ENCODE measurements around the gene SLC52A1.
"Not testable (repeated sequence)": the region's sequence is repeated elsewhere in the genome, so short reads cannot be mapped to it uniquely, and the experiment has no call there.

Gene SLC52A1

GRCh38 chr17:5031365-5032082 is 3.7 kb downstream of the SLC52A1 start:
- peak; percentile 73 to 82 for DNase-seq (ENCODE audit: low read depth in 2 of 2)

- not testable (repeated sequence) for DNase-seq (ENCODE audit: low read depth in 2 of 2)
Observed at GRCh38 chr17:5030168-5030567, 5.1 kb downstream of the SLC52A1 start.

DNA sequence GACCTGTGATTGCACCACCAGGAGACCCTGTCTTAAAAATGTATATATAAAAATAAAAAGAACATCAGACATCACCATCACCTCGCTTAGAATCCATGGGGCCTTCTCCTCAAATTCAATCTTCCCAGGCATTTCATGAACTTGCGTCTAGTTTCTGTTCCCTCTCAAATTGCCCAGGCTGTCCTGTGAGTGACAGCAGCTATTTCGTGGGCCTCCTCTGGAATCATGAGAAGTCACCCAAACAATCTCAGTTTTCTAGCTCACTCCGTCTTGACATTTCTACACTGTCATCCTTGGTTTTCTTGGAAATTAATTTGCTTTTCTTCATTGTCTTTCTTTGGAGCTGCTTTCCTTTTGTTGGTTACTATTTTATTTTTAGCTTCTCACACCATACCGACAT is 7.3 kb downstream of the SLC52A1 start:
- no peak for DNase-seq (ENCODE audit: low read depth in 2 of 2)

GRCh38 chr17:5027299-5027698 is 7.9 kb downstream of the SLC52A1 start:
- no peak for DNase-seq (ENCODE audit: low read depth in 2 of 2)

DNA sequence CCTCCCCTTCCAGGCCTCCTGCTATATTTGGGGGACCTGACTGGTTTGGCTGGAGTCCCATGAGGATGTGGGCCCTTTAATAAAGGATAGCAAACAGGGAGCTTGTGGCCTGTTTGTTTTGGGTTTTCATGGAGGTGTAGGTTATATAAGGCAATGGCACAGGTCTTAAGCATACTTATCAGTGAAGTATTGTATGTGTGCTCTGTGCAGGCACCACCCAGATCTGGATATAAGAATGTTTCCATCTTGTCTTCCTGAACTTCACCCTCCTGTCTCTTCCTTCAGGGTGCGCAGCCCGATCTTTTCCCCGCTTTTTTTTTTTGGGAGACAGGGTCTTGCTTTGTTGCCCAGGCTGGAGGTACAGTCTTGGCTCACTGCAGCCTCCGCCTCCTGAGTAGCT is 10.6 kb downstream of the SLC52A1 start:
- no peak for DNase-seq (ENCODE audit: low read depth in 2 of 2)

- DNase-seq (ENCODE audit: low read depth in 2 of 2): no peak
Observed at GRCh38 chr17:5023588-5024147, 11.6 kb downstream of the SLC52A1 start.

GRCh38 chr17:5022171-5022711 is 13.0 kb downstream of the SLC52A1 start:
- no peak for DNase-seq (ENCODE audit: low read depth in 2 of 2)

- DNase-seq (ENCODE audit: low read depth in 2 of 2): no peak
Observed at GRCh38 chr17:5020502-5021023, 14.7 kb downstream of the SLC52A1 start.

DNA sequence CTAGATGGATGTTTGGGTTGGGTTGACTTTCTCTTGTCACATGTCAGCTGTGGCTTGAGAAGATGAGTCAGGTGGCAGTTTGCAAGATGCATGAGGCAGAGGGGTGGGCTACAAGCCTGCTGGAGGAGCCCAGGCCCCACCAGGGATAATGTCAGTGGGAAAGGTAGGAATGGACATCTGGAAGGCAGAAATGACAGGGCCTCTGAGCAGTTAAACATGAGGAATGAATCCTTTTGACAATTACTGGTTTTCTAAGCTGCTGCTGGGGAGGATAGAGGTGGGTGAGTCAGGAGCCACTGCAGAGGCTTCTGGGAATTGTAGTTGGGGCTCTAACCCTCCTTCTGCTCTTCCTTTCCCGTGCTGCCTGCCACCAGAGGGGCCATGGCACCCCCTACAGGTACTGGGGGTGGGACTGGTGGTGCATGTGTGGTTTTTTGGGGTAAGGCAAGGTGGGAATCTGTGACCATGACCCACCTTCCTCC is 15.7 kb downstream of the SLC52A1 start:
- peak; percentile 35 to 47 for DNase-seq (ENCODE audit: low read depth in 2 of 2)

DNA sequence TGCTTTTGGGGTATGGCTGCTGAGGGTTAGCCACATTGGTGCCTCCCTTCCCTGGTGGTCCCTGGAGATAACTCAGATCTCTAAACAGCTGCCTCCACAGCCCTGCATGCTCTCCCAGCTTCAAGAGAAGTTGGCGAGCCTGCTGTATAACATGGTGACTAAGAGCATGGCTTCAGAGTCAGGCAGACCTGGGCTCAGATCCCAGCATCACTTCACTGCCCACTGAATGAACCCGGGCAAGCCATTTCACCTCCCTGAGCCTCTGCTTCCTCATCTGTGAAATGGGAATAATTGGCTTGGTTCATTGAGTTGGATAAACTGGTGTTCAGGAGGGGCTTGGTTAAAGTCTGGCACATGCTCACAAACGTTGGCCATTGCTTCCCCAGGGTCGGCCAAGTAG is 20.9 kb downstream of the SLC52A1 start:
- no peak for DNase-seq (ENCODE audit: low read depth in 2 of 2)

DNA sequence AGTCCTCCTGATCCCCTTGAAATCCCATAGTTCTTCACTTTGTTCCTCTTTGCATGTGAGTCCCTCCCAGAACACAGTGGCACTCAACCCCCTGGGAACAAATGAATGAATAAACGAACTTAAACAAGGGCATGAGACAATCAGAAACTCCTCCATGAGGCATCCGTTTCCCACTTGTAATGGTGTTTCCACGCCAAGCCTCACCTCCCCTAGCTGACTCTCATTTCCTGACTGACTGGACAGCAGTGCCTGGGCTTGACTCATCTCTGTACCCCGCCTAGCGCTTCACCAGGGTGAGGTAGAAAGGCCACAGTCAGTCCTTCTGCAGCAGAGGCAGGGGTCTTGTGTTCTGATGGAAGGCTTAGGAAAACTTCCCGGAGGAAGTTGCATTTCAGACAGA is 23.3 kb downstream of the SLC52A1 start:
- no peak for DNase-seq (ENCODE audit: low read depth in 2 of 2)

GRCh38 chr17:5003214-5003867 is 31.9 kb downstream of the SLC52A1 start:
- DNase-seq (ENCODE audit: low read depth in 2 of 2): no peak

DNA sequence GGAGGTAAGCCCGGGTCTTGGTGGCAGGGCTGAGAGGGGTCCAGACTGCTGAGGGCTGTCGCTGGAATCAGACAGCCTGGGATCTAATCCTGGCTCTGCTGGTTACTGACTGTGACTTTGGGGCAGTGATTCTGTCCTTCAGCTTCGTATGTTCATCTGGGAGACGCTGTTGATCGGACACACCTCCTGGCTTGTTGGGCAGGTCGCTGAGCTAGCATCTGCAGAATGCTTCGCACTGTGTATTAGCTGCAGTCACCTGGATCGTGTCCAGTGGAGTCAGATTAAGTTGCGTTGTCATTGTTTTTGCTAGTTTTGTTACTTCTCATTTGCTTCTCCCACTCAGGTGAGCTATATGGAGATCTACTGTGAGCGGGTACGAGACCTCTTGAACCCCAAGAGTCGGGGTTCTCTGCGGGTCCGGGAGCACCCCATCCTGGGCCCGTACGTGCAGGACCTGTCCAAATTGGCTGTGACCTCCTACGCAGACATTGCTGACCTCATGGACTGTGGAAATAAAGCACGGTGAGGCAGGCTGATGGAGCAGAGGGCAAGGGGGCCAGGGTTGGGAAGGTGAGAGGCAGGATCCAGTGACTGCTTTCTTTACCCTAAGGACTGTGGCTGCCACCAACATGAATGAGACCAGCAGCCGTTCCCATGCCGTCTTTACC is 33.0 kb downstream of the SLC52A1 start:
- DNase-seq (ENCODE audit: low read depth in 2 of 2): no peak

DNA sequence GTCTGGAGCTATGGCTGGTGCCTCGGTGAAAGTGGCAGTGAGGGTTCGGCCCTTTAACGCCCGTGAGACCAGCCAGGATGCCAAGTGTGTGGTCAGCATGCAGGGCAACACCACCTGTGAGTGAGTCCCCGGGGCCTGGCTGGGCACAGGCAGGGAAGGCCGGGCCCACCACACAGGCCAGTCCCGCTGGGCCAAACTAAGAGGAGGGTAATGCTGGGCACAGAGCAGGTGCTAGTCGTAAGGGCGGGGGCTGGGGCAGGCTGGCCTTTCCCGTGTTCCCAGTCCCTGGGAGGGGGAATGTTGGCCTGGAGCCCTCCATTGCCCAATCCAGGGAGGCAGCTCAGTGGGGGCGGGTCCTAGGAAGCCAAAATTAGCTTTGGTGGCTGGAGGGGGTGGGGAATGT is 35.0 kb downstream of the SLC52A1 start:
- DNase-seq (ENCODE audit: low read depth in 2 of 2): no peak

DNA sequence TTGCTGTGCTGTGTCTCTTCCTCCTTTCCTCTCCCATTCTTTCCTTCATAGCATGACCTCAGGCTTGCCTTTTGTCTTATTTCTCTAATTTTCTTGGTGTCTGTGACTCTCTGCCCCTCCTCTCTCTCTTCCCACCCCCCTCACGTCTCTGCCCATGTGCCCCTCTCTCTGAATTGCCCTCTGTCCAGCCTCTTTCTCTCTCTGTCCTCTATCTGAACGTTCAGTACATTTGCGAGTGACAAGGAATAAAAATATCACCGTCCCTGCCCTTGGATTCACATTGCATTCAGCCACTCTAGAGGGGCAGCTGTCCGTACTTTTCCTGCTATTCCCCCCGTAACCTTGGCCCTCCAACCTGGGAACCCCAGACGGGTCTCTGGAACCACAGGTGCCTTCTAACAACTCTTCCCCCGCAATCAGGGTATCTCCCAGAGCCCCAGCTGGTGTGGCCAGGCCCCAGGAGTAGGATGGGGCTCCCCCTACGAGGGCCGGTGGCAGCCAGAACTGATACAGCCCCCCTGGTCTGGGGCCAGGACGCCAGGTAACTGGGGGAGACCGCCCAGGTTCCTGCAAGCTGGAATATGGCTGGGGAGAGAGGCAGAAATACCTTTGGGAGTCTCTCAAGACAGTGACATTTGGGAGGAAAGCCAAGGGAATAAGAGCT is 35.7 kb downstream of the SLC52A1 start:
- DNase-seq (ENCODE audit: low read depth in 2 of 2): no peak

GRCh38 chr17:4998732-4999429 is 36.3 kb downstream of the SLC52A1 start:
- DNase-seq (ENCODE audit: low read depth in 2 of 2): no peak

DNA sequence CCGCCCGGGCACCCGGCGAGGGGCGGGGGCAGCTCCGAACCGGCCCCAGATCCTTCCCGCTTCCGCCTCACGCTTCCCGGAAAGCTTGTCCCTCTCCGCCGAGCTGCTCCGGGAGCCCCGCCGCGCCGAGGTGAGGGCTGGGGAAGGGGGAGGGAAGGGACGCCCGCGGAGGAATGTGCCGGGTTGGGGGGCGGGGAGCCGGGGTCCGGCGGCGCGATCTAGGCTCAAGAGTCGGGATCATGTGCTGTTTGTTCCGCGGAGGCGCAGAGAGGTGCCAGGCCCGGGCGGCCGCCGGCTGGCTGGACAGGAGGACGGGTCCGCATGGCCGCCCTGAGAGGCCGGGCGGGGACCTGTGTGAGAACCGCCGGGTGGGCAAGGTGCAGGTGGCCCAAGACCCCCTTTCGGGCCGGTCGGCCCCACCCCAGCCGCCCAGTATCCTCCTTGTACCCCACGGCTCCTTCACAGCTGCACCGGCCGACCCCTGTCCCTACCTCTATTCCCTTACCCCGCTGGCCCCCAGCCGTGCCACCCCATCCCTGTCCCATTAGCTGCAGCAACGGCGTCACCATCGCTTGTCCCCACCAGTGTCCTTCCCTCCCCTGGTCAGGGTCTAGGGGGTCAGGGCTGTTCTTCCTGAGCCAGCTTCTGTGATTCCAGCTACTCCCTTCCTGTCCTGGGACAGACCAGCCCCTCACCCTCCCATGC is 37.0 kb downstream of the SLC52A1 start:
- no peak for DNase-seq (ENCODE audit: low read depth in 2 of 2)

DNA sequence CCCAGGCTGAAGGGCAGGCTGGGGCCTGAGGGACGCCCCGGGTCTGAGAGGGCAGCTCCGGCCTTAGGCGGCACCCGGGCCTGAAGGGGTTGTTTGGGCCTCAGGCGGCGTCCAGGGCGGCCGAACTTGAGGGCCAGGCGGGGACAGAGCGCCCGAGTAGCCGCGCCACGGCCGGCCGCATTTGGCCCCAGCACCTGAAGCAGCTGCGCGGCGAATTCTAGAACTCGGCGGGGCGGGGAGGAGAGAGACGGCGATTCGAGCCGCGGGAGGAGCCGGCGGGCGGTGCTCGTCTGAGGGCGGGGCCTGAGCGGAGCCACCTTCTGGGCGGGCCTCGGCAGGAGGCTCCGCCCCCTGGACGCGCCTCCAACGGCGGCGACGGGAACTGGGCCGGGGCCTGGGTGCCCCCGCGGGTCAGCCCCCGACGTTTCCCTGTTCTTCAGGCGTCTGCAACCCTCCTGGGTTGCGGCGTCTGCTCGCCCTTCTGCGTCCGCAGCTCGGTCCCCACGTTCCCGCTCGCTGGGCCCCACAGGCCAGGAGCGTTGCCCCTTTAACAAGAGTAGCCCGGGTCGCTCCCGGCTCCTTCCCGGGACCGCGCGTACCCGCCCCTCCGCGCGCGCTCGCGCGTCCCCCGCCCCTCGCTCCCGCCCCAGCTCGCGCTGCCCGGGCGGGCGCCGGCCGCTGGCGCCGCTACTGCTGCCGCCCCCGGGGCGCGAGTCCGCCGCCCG is 37.8 kb downstream of the SLC52A1 start, which contains the start of the genes INCA1 and KIF1C:
Gene INCA1, minus strand, starts transcription at position 221 of the 725 bp plus-strand sequence. CDS start 3,085 bp downstream, outside the sequence.
Gene KIF1C, plus strand, starts transcription at position 649 of the 725 bp plus-strand sequence. CDS start 2,297 bp downstream, outside the sequence.
- DNase-seq (ENCODE audit: low read depth in 2 of 2): peak; percentile 74 to 87

DNA sequence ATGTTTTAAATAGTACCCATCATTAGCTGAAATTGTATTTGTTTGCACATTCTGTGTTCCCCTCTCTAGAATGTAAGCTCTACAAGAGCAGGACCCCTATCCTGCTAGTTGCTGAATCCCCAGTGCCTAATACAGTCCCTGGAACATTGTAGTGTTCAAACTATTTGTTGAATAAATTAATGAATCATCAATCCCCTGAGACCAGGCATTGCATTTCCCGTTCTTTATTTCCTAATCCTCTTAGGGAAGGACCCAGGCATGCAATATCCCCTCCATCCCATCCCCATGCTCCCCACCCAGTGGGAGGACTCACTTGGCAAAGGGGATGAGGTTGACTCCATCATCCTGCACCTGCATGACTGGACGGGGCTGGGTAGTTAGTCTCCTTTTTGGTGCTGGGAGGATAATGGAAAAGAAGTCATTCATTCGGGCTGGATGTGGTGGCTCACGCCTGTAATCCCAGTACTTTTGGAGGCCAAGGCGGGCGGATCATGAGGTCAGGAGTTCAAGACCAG is 41.1 kb downstream of the SLC52A1 start:
- no peak for DNase-seq (ENCODE audit: low read depth in 2 of 2)
